ENCODE data around the gene IRF5.
A peak's percentile ranks its signal among the peaks of the same experiment; 100 is the strongest.

The IRF5 gene

DNA sequence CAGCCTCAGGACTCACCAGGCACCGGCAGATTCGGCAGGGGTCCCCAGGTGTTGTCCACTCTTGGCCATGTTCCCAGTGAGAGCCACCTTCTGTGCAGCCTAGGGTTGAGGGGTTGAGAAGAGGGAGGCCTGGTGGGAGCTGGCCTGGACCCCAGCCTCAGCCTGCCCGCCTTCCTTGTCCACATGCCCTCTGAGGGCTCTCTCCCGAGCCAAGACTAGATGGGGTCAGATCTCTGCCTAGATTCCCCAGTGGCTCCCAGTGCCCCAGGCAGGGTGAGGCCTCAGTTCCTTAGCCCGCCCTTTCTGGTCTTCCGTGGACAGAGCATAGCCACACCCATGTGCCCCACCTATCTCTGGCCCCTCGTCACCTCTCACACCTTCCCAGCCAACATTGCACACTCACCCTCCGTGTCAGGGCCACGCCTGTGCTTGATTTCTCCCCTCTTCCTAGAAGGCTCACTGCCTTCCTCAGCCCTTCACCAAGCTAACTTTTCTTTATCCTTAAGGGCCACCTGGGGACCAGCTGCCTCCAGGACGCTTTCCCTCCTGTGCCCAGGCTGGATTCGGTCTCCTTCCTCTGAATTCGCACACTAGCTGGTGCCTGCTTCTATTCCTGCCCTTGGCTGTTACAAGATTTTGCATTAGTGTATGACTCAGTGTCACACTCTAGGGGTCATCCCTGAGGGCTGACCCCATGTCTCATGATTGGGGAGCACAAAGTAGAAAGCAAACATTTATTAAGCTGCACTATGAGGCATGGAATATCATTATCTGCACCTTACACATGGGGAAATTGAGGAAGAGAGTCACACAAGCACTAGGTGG lies 34.8 kb upstream of the IRF5 start:
- TF ChIP-seq, protein P1, sequence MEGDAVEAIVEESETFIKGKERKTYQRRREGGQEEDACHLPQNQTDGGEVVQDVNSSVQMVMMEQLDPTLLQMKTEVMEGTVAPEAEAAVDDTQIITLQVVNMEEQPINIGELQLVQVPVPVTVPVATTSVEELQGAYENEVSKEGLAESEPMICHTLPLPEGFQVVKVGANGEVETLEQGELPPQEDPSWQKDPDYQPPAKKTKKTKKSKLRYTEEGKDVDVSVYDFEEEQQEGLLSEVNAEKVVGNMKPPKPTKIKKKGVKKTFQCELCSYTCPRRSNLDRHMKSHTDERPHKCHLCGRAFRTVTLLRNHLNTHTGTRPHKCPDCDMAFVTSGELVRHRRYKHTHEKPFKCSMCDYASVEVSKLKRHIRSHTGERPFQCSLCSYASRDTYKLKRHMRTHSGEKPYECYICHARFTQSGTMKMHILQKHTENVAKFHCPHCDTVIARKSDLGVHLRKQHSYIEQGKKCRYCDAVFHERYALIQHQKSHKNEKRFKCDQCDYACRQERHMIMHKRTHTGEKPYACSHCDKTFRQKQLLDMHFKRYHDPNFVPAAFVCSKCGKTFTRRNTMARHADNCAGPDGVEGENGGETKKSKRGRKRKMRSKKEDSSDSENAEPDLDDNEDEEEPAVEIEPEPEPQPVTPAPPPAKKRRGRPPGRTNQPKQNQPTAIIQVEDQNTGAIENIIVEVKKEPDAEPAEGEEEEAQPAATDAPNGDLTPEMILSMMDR (IDR thresholded peaks at IDR 0.05; ENCODE audit: poor library complexity, severe bottlenecking): no peak
- peak; percentile 32; the same call in 2 of the 3 replicates for ATAC-seq (ENCODE audit: low read depth)
- no peak overlapping the region for H3K4me3 ChIP-seq (ENCODE audit: severe bottlenecking)
- H3K27me3 ChIP-seq (ENCODE audit: insufficient read depth, poor library complexity, severe bottlenecking): no peaks in the 10 kb centered on the region
- no peak for DNase-seq (ENCODE audit: low spot score)
- H3K36me3 ChIP-seq (ENCODE audit: low read depth): no peaks in the 10 kb centered on the region
- peaks cover 12% of the 10 kb centered on the region for H3K4me1 ChIP-seq (ENCODE audit: insufficient read depth, poor library complexity, severe bottlenecking)
- no peaks in the 10 kb centered on the region for H3K9me3 ChIP-seq (ENCODE audit: severe bottlenecking)
- no peak overlapping the region for H3K27ac ChIP-seq (ENCODE audit: poor library complexity, severe bottlenecking)

DNA sequence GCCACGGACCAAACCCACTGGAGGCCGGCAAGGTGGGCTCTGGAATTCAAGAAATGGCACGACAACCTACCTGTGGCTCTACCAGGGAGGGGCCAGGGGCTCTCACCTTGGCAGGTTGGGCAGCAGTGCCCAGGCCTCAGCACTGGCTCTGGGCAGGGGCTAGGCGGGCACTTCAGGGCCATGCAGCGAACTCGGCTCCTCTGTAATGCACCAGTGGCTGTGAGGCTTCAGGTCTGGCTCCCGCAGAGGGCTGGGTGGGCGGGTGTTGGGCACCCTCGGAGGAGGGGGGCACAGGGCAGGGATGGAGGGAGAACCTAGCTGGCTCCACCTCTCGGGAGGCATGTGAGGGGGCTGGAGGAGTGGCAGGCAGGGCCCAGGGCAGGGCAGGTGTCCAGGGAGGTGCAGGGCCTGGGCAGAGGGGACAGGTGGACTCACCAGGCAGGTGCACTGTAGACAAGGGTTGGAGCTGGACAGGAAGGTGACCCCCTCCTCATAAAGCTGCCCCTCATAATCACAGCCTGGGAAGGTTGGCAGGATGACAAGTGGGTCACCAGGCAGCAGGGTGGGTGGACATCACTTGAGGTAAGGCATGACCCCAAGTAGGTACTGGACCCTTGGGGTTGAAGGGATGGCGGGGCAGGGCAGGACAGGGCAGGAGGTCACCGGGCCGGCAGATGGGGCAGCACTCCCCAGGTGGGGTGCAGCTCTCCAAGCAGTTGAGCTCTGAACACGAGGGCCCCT lies 33.9 kb upstream of the IRF5 start:
- H3K9me3 ChIP-seq (ENCODE audit: severe bottlenecking): no peaks in the 10 kb centered on the region
- H3K27ac ChIP-seq (ENCODE audit: poor library complexity, severe bottlenecking): no peak overlapping the region
- DNase-seq (ENCODE audit: low spot score) (peak; percentile 47), ATAC-seq (ENCODE audit: low read depth) (no peak)
- TF ChIP-seq, protein P1 (IDR thresholded peaks at IDR 0.05; ENCODE audit: poor library complexity, severe bottlenecking): no peak
- H3K4me1 ChIP-seq (ENCODE audit: insufficient read depth, poor library complexity, severe bottlenecking): peaks cover 4% of the 10 kb centered on the region
- H3K27me3 ChIP-seq (ENCODE audit: insufficient read depth, poor library complexity, severe bottlenecking): no peaks in the 10 kb centered on the region
- H3K36me3 ChIP-seq (ENCODE audit: low read depth): no peaks in the 10 kb centered on the region
- no peak overlapping the region for H3K4me3 ChIP-seq (ENCODE audit: severe bottlenecking)

DNA sequence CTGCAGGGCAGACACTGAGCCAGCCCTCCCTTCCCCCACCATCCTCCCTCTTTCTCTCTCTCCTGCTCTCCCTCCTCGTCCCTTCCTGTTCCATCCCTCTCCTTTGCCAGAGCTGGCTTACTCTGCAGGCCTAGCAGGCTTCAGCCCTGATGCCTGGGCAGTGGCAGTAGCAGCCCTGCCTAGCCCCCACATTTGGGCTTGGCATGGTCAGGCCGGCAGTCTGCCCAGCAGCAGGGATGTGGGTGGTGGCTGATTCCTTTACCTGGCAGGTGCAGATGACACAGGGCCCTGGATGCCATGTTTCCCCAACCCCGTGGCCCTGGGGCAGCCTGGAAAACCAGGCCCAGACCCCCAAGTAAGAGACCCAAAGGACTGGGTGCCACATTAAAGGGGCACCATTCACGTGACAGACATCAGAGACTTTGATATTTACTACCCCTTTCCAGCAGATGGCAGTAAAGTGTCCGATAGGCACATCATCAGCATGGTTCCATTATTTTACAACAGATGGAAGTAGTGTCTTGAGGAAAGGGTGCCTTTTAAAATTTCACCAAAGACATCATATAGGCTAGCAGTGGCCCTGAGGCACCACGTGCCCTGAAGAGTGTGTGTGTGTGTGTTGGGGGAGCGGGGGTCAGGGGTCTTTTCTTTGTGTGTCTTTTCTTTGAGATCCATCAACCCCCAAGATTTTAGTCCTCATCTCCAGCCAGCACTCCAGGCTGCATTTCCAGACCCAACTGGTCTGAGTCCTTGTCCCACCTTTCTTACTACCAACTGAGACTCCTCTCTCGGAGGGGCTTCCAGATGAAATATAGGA lies 33.1 kb upstream of the IRF5 start:
- Histone ChIP-seq H3K4me1 (ENCODE audit: insufficient read depth, poor library complexity, severe bottlenecking) (peaks cover 4% of the 10 kb centered on the region), H3K36me3 (ENCODE audit: low read depth) (no peaks in the 10 kb centered on the region), H3K27me3 (ENCODE audit: insufficient read depth, poor library complexity, severe bottlenecking) (no peaks in the 10 kb centered on the region), H3K27ac (ENCODE audit: poor library complexity, severe bottlenecking) (no peak overlapping the region), H3K4me3 (ENCODE audit: severe bottlenecking) (no peak overlapping the region), H3K9me3 (ENCODE audit: severe bottlenecking) (no peaks in the 10 kb centered on the region)
- TF ChIP-seq, protein P1 (IDR thresholded peaks at IDR 0.05; ENCODE audit: poor library complexity, severe bottlenecking): peak; percentile 78
- ATAC-seq (ENCODE audit: low read depth) (peak; percentile 51; the same call in 2 of the 3 replicates), DNase-seq (ENCODE audit: low spot score) (peak; percentile 27)

DNA sequence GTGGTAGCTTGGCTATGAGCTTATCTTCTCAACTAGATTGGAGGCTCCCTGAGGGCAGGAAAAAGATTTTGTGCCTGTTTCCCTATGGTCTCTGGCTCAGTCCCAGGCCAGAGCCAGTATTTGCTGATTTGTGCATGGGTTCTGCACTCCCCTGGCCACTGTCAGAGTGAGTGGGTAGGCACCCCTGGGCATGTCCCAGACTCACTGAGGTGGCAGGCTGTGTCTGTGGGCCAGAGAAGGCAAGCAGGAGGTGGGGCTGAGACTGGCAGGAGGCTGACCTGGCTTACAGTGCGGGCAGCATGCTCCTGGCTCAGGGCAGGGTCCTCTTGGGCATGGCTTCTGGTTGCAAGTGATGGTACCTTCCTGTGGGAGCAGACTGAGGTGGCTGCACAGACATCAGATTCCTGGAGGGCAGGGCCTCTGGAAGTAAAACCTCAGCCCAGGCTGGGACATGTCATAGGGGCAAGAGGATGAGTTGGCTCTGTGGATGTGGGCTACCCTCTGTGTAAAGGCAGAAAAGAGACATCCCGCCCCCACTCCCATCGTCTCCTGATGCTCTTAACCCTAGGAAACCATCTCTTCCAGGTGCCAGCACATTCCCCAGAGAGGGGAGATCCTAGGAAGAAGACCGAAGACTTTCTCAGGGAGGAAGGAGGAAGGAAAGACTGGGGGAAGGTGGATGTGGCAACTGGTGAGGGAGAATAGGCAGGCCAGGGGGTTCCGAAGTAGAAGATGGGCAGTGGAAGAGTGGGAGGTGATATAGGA lies 31.5 kb upstream of the IRF5 start:
- H3K4me3 ChIP-seq (ENCODE audit: severe bottlenecking): no peak overlapping the region
- no peak overlapping the region for H3K27ac ChIP-seq (ENCODE audit: poor library complexity, severe bottlenecking)
- peaks cover 7% of the 10 kb centered on the region for H3K27me3 ChIP-seq (ENCODE audit: insufficient read depth, poor library complexity, severe bottlenecking)
- H3K36me3 ChIP-seq (ENCODE audit: low read depth): no peaks in the 10 kb centered on the region
- H3K4me1 ChIP-seq (ENCODE audit: insufficient read depth, poor library complexity, severe bottlenecking): peaks cover 4% of the 10 kb centered on the region
- ATAC-seq (ENCODE audit: low read depth) (no peak), DNase-seq (ENCODE audit: low spot score) (peak; percentile 40)
- no peaks in the 10 kb centered on the region for H3K9me3 ChIP-seq (ENCODE audit: severe bottlenecking)
- TF ChIP-seq, protein P1 (IDR thresholded peaks at IDR 0.05; ENCODE audit: poor library complexity, severe bottlenecking): no peak

Measured in RWPE2 (cell line).